Endothelial cell of umbilical vein (primary cell): ENCODE data around the gene MARVELD3. TPM values are rescaled to one million over a fixed set of nuclear protein-coding genes. Genes with fewer than 3 reads are reported as not detected.
A peak's percentile ranks its signal among the peaks of the same experiment; 100 is the strongest.
"Not testable (repeated sequence)": the region's sequence is repeated elsewhere in the genome, so short reads cannot be mapped to it uniquely, and the experiment has no call there.

Experiments
- BruUV-seq: library from RNA; stranded (reverse); fragments of 400-500 nt; replicated peaks from 2 replicates; lab custom pipeline; 2021; lab: Mats Ljungman, UMichigan
- CTCF ChIA-PET: fragments of 300-600, 350-600 bp; sonication (Branson Sonifier 250); formaldehyde crosslinking; loops from one replicate; lab custom pipeline; 2021; ENCODE audit warnings: antibody characterized with exemption, inconsistent platforms; lab: Charles Lee
- POLR2A ChIA-PET: fragments of 300-600, 350-600 bp; sonication (Branson Sonifier 250); formaldehyde crosslinking; loops from one replicate; lab custom pipeline; 2021; ENCODE audit warnings: antibody characterized with exemption, inconsistent platforms; lab: Charles Lee
- DNase-seq: peaks from one replicate; pipeline ENCODE4 v3.0.0-alpha.2; 2011; ENCODE audit warnings: low read depth, low spot score
- FAIRE-seq: peaks from 2 replicates; lab custom pipeline; 2011; peaks lifted over from hg19 to GRCh38; lab: Jason Lieb, UNC
- H2AFZ ChIP-seq: 2 replicates; pipeline ENCODE4 v1.6.0; 2012; ENCODE audit warnings: low read depth, low read length, control low read depth, inconsistent platforms
- H3K27ac ChIP-seq: 2 replicates; pipeline ENCODE4 v1.5.1; 2011; ENCODE audit warnings: low read depth, mild to moderate bottlenecking, control low read depth, low read length, moderate library complexity; ENCODE audit not compliant: insufficient read depth
- H3K27me3 ChIP-seq, 2 experiments: 2 replicates each; pipeline versions ENCODE4 v1.6.0 to v1.6.1; 2011; ENCODE audit warnings: low read length in 2 of 2, mixed read lengths in 1 of 2; ENCODE audit not compliant: control insufficient read depth in 2 of 2, insufficient read depth in 2 of 2
- H3K36me3 ChIP-seq, 2 experiments: 2 replicates in 1 of 2; 3 replicates in 1 of 2; pipeline ENCODE4 v1.5.1; 2011; ENCODE audit warnings: low read length in 2 of 2, mild to moderate bottlenecking in 1 of 2, moderate library complexity in 1 of 2; ENCODE audit not compliant: control insufficient read depth in 2 of 2, insufficient read depth in 2 of 2; ENCODE audit errors: extremely low read depth in 1 of 2
- H3K4me1 ChIP-seq: 3 replicates; pipeline ENCODE4 v1.5.1; 2011; ENCODE audit warnings: mild to moderate bottlenecking, low read length; ENCODE audit not compliant: control insufficient read depth, insufficient read depth; ENCODE audit errors: extremely low read depth
- H3K4me2 ChIP-seq: 2 replicates; pipeline ENCODE4 v1.6.1; 2011; ENCODE audit warnings: low read length, control low read depth, mixed read lengths; ENCODE audit not compliant: insufficient read depth
- H3K4me3 ChIP-seq, 3 experiments: fragments of 200-600 bp in 1 of 3; sonication (generic), shearing (Covaris generic) in 1 of 3; replicated peaks in 1 of 3; 2 replicates each; pipeline ENCODE4 v1.5.1; 2011 to 2016; ENCODE audit warnings: control low read depth in 3 of 3, low read length in 3 of 3, mild to moderate bottlenecking in 2 of 3, inconsistent platforms in 1 of 3, low read depth in 1 of 3, moderate library complexity in 1 of 3; ENCODE audit not compliant: insufficient read depth in 1 of 3
- H3K79me2 ChIP-seq: 2 replicates; pipeline ENCODE4 v1.6.0; 2012; ENCODE audit warnings: low read length, inconsistent platforms; ENCODE audit not compliant: control insufficient read depth, insufficient read depth
- H3K9ac ChIP-seq: replicated peaks from 2 replicates; pipeline ENCODE3; 2011; ENCODE audit warnings: low read length, control low read depth; ENCODE audit not compliant: insufficient read depth; ENCODE audit errors: extremely low read depth
- H3K9me1 ChIP-seq: replicated peaks from 3 replicates; pipeline ENCODE4 v1.6.0; 2011; ENCODE audit warnings: mild to moderate bottlenecking, low read length; ENCODE audit not compliant: control insufficient read depth, insufficient read depth; ENCODE audit errors: extremely low read depth
- H3K9me3 ChIP-seq: replicated peaks from 2 replicates; pipeline ENCODE4 v1.5.1; 2012; ENCODE audit warnings: low read length, inconsistent platforms; ENCODE audit not compliant: control insufficient read depth, insufficient read depth
- H4K20me1 ChIP-seq: replicated peaks from 2 replicates; pipeline ENCODE3; 2011; ENCODE audit warnings: mild to moderate bottlenecking, low read length; ENCODE audit not compliant: control insufficient read depth, insufficient read depth; ENCODE audit errors: extremely low read depth
- CTCF ChIP-seq, 2 donors: IDR thresholded peaks; 1 replicate in 1 of 2; 2 replicates in 1 of 2; pipeline ENCODE4 v1.5.1; 2011; ENCODE audit warnings: low read length in 2 of 2, mild to moderate bottlenecking in 2 of 2, moderate library complexity in 2 of 2, control low read depth in 1 of 2, inconsistent platforms in 1 of 2, low read depth in 1 of 2; ENCODE audit not compliant: insufficient read depth in 1 of 2; ENCODE audit errors: extremely low read depth in 1 of 2
- GATA2 ChIP-seq: IDR thresholded peaks from 2 replicates; pipeline ENCODE4 v1.7.0; 2011; ENCODE audit warnings: low read depth, mild to moderate bottlenecking, moderate library complexity, mixed read lengths, low read length; ENCODE audit not compliant: insufficient read length, insufficient read depth
- JUN ChIP-seq: IDR thresholded peaks from 2 replicates; pipeline ENCODE4 v1.6.1; 2011; ENCODE audit warnings: borderline replicate concordance, low read depth; ENCODE audit not compliant: insufficient read length, insufficient read depth
- POLR2AphosphoS5 ChIP-seq: IDR thresholded peaks from 2 replicates; pipeline ENCODE4 v1.6.1; 2012; ENCODE audit warnings: low read depth, mild to moderate bottlenecking, control low read depth, low read length, moderate library complexity; ENCODE audit not compliant: insufficient read depth
- dilution Hi-C: fragments of 300-500 bp; cut with MboI; formaldehyde crosslinking; loops from one replicate; pipeline ENCODE4 v1.15.0; 2019; ENCODE audit warnings: low sequenced_read_pairs; ENCODE audit not compliant: extremely low pct_ligation_motif_present
- intact Hi-C: fragments of 100-400 bp; cut with micrococcal nuclease; formaldehyde crosslinking; loops from one replicate; pipeline ENCODE4 v1.10.0; 2022
- polyA plus RNA-seq, 4 experiments: library from polyadenylated mRNA; depleted of rRNA in 3 of 4; stranded (reverse) in 3 of 4; unstranded in 1 of 4; fragments of >200 nt; gene quantifications; 2 replicates each; pipeline versions ENCODE4 v1.2.1 to v1.2.3, GENCODE V29; 2011 to 2012; ENCODE audit warnings: missing spikeins in 1 of 4
- total RNA-seq: library from RNA; stranded (reverse); gene quantifications from 2 replicates; pipeline ENCODE4 v1.2.3, GENCODE V29; 2021

The MARVELD3 gene
- total and polyA plus RNA-seq, 2 donors (not counting 3 experiments of a cell fraction or from before 2014, with no cell fraction given), result not detected

GRCh38 chr16:71610936-71611871, 14.8 kb upstream of the MARVELD3 start:
- DNase-seq (peak; percentile 64), FAIRE-seq (peak; percentile 81)
- CTCF ChIA-PET, result interaction anchor here (0.5 to 2.3 kb wide), 50 partner anchors 9 to 396 kb away, joined by 3 to 42 read pairs (median 4); partner anchors contain the start of genes CHST4, TAT and ZNF23
- intact Hi-C loops, result loop anchor here (2.0 to 5.0 kb wide), 3 partner anchors 46 to 198 kb away; no protein-coding TSS in a partner anchor
- Histone ChIP-seq H3K79me2 (no peaks in the 10 kb centered on the region), H4K20me1 (no peaks in the 10 kb centered on the region), H2AFZ (no peak overlapping the region), H3K27ac (no peak overlapping the region), H3K9me3 (no peaks in the 10 kb centered on the region), H3K36me3 (no peaks in the 10 kb centered on the region), H3K4me1 (no peaks in the 10 kb centered on the region), H3K9ac (no peak overlapping the region), H3K4me3 (no peak overlapping the region), H3K4me2 (no peak overlapping the region), H3K9me1 (no peaks in the 10 kb centered on the region), H3K27me3 (no peaks in the 10 kb centered on the region)
- dilution Hi-C loops, result no loop called here
- POLR2A ChIA-PET, result no interaction called here
- BruUV-seq, result no TSS peak
- TF ChIP-seq JUN, result no peak
- TF ChIP-seq POLR2AphosphoS5, result no peak
- no peak for TF ChIP-seq GATA2
- TF ChIP-seq CTCF (IDR thresholded peaks at IDR 0.05; ENCODE audit: extremely low read depth in 1 of 2, insufficient read depth in 1 of 2, low read depth in 1 of 2, low read length in 2 of 2), result peak; percentile 97 to 99

GRCh38 chr16:71614956-71615355, 11.0 kb upstream of the MARVELD3 start:
- FAIRE-seq, dilution Hi-C loops, H3K36me3 ChIP-seq, H3K4me3 ChIP-seq, H3K9me1 ChIP-seq, POLR2A ChIA-PET, H2AFZ ChIP-seq, H3K27ac ChIP-seq, DNase-seq, H4K20me1 ChIP-seq, H3K9me3 ChIP-seq, BruUV-seq, H3K4me2 ChIP-seq, H3K79me2 ChIP-seq, H3K27me3 ChIP-seq, H3K4me1 ChIP-seq, H3K9ac ChIP-seq: not testable (repeated sequence)
- CTCF ChIA-PET, result interaction anchor here (0.6 kb wide), 1 partner anchor 61 kb away, joined by 3 read pairs; no protein-coding TSS in a partner anchor
- intact Hi-C loops, result loop anchor here (5.0 kb wide), 1 partner anchor 133 kb away; no protein-coding TSS in a partner anchor
